GM21723 (cell line): ENCODE data around the gene MUC20.
"Not testable (repeated sequence)": the region's sequence is repeated elsewhere in the genome, so short reads cannot be mapped to it uniquely, and the experiment has no call there.

Experiments used
- ATAC-seq: cut with Tn5 transposase; IDR thresholded peaks from one replicate; pipeline ENCODE4 v1.9.1; 2021; ENCODE audit warnings: mild to moderate bottlenecking, moderate library complexity; ENCODE audit not compliant: unreplicated experiment

MUC20 gene

GRCh38 chr3:195710126-195710905 is 10.5 kb upstream of the MUC20 start:
- ATAC-seq = not testable (repeated sequence)

GRCh38 chr3:195711091-195711812 is 9.5 kb upstream of the MUC20 start:
- not testable (repeated sequence) for ATAC-seq

GRCh38 chr3:195711813-195712534 is 8.8 kb upstream of the MUC20 start:
- ATAC-seq = no peak

GRCh38 chr3:195712535-195712910 is 8.3 kb upstream of the MUC20 start:
- not testable (repeated sequence) for ATAC-seq

GRCh38 chr3:195713150-195713549 is 7.6 kb upstream of the MUC20 start:
- not testable (repeated sequence) for ATAC-seq

- no peak for ATAC-seq
Observed at GRCh38 chr3:195714380-195715011, 6.3 kb upstream of the MUC20 start.

- ATAC-seq = no peak
Observed at GRCh38 chr3:195715134-195715533, 5.6 kb upstream of the MUC20 start.

GRCh38 chr3:195715583-195716266 is 5.1 kb upstream of the MUC20 start:
- ATAC-seq = no peak

GRCh38 chr3:195717416-195717815 is 3.4 kb upstream of the MUC20 start:
- ATAC-seq = no peak

GRCh38 chr3:195717852-195718476 is 2.8 kb upstream of the MUC20 start:
- no peak for ATAC-seq

- ATAC-seq = no peak
Observed at GRCh38 chr3:195718477-195718984, 2.2 kb upstream of the MUC20 start.

- ATAC-seq = not testable (repeated sequence)
Observed at GRCh38 chr3:195719514-195720254, 1.1 kb upstream of the MUC20 start.

GRCh38 chr3:195722139-195722995 is 1.6 kb downstream of the MUC20 start:
- not testable (repeated sequence) for ATAC-seq

- ATAC-seq = not testable (repeated sequence)
Observed at GRCh38 chr3:195722996-195723345, 2.2 kb downstream of the MUC20 start.

GRCh38 chr3:195724363-195724762 is 3.6 kb downstream of the MUC20 start:
- not testable (repeated sequence) for ATAC-seq

GRCh38 chr3:195725916-195726740 is 5.3 kb downstream of the MUC20 start:
- ATAC-seq = not testable (repeated sequence)

GRCh38 chr3:195727606-195728195 is 6.9 kb downstream of the MUC20 start:
- ATAC-seq = no peak
